Urinary bladder (tissue), 4 donors: ENCODE data around the gene TTI1. TPM values are rescaled to one million over a fixed set of nuclear protein-coding genes. Genes with fewer than 3 reads are reported as not detected.

Experiments
- DNase-seq: peaks from one replicate; pipeline ENCODE4 v3.0.0-alpha.2; 2015; ENCODE audit errors: extremely low spot score
- H3K27ac ChIP-seq: one replicate; pipeline ENCODE4 v1.5.1; 2013; ENCODE audit warnings: low read depth, mild to moderate bottlenecking, moderate library complexity
- H3K36me3 ChIP-seq: one replicate; pipeline ENCODE4 v1.6.1; 2013; ENCODE audit warnings: mild to moderate bottlenecking, moderate library complexity; ENCODE audit not compliant: insufficient read depth
- H3K4me1 ChIP-seq: one replicate; pipeline ENCODE4 v1.6.1; 2013; ENCODE audit warnings: mild to moderate bottlenecking, moderate library complexity; ENCODE audit not compliant: insufficient read depth
- H3K4me3 ChIP-seq: one replicate; pipeline ENCODE4 v1.5.1; 2013; ENCODE audit warnings: low read depth, low read length
- WGBS: extraction: QIAGEN DNeasy Blood & Tissue Kit; methylation state at CpG from one replicate; pipeline ENCODE4 v1.1.7; 2013; 5-methylcytosine and 5-hydroxymethylcytosine counted together
- polyA plus RNA-seq: library from polyadenylated mRNA; stranded (reverse); fragments of 200-250 nt; gene quantifications from one replicate; pipeline ENCODE4 v1.2.3, GENCODE V29; 2013
- total RNA-seq: library from RNA; depleted of rRNA; stranded (reverse); fragments of >200 nt; gene quantifications from one replicate; pipeline ENCODE4 v1.2.3, GENCODE V29; 2014
- donor health status: healthy with polysubstance abuse.
- donor health status: healthy.

TTI1 gene
- total RNA-seq (35.7 TPM), polyA plus RNA-seq (13.3 TPM)

GRCh38 chr20:38033330-38034107, at the start of gene TTI1, which contains the start of gene RPRD1B:
Gene TTI1, minus strand, starts transcription at chr20:38033456. Its CDS starts 19,640 bp downstream, at chr20:38013816.
Gene RPRD1B, plus strand, starts transcription at chr20:38033746. Its CDS starts 202 bp downstream, at chr20:38033948.
- Histone ChIP-seq H3K36me3 (peaks cover 3% of the 10 kb centered on the region), H3K4me1 (no peaks in the 10 kb centered on the region), H3K27ac (peak within 1 kb of the TSS; percentile 94), H3K4me3 (peak within 1 kb of the TSS; percentile 96)
- DNase-seq: peak; percentile 89
- under 1% methylated on average over 69 of the region's 69 CpGs for WGBS

DNA sequence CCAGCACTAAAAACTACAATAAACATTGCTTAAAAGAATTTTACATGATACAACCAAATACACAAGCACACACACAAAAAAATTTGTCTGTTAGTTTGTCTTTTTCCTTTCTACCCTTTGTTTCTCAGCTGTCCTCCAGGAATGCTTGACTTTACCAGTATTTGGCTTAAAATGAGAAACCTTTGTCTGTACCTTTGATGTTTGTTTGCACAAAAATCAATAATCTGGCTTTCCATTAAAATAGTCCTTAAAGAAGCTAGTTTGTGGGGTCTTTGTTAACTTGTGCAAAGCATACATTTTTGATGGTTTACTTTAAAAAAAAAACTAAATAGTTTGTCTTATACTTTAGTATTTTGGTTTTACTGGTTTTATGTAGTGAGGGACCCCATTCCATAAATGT, 49.6 kb upstream of the TTI1 start:
- Histone ChIP-seq H3K4me1 (peaks cover 2% of the 10 kb centered on the region), H3K36me3 (no peaks in the 10 kb centered on the region), H3K4me3 (no peak overlapping the region), H3K27ac (no peak overlapping the region)
- no peak for DNase-seq

- peaks cover 2% of the 10 kb centered on the region for H3K4me1 ChIP-seq
Measured at GRCh38 chr20:38081575-38081974, 48.3 kb upstream of the TTI1 start.

GRCh38 chr20:38079353-38079752, 46.1 kb upstream of the TTI1 start:
- H3K4me3 ChIP-seq: no peak overlapping the region
- H3K27ac ChIP-seq: no peak overlapping the region
- DNase-seq: no peak
- H3K36me3 ChIP-seq: no peaks in the 10 kb centered on the region
- no peaks in the 10 kb centered on the region for H3K4me1 ChIP-seq
- 98% methylated on average over 3 of the region's 3 CpGs for WGBS

More at GRCh38 chr20:38081575-38081974, 48.3 kb upstream of the TTI1 start:
- Histone ChIP-seq H3K36me3 (no peaks in the 10 kb centered on the region), H3K4me3 (no peak overlapping the region), H3K27ac (no peak overlapping the region)
- 29% methylated on average over 3 of the region's 3 CpGs for WGBS
- no peak for DNase-seq

DNA sequence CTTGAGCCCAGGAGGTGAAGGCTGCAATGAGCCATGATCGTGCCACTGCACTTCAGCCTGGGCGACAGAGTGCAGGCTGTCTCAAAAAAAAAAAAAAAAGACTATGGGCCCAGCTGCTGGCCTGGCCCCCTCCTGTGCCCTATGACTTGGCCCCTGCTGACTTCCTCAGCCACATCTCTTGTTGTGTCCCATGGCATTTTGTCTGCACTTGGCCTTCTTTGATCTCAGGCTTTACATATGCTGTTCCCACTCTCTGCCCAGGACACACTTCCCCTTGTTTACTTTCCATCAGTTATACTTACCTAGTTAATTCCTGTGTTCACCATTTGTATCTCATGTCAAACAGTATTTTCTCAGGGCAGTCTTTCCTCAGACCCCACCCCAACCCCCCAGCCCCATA, 44.8 kb upstream of the TTI1 start:
- WGBS: 94% methylated on average over 2 of the region's 2 CpGs
- no peak overlapping the region for H3K27ac ChIP-seq
- H3K36me3 ChIP-seq: no peaks in the 10 kb centered on the region
- no peak for DNase-seq
- no peak overlapping the region for H3K4me3 ChIP-seq
- H3K4me1 ChIP-seq: no peaks in the 10 kb centered on the region

GRCh38 chr20:38076548-38076947, 43.3 kb upstream of the TTI1 start:
- H3K4me1 ChIP-seq: no peaks in the 10 kb centered on the region
- H3K36me3 ChIP-seq: no peaks in the 10 kb centered on the region
- H3K27ac ChIP-seq: no peak overlapping the region

DNA sequence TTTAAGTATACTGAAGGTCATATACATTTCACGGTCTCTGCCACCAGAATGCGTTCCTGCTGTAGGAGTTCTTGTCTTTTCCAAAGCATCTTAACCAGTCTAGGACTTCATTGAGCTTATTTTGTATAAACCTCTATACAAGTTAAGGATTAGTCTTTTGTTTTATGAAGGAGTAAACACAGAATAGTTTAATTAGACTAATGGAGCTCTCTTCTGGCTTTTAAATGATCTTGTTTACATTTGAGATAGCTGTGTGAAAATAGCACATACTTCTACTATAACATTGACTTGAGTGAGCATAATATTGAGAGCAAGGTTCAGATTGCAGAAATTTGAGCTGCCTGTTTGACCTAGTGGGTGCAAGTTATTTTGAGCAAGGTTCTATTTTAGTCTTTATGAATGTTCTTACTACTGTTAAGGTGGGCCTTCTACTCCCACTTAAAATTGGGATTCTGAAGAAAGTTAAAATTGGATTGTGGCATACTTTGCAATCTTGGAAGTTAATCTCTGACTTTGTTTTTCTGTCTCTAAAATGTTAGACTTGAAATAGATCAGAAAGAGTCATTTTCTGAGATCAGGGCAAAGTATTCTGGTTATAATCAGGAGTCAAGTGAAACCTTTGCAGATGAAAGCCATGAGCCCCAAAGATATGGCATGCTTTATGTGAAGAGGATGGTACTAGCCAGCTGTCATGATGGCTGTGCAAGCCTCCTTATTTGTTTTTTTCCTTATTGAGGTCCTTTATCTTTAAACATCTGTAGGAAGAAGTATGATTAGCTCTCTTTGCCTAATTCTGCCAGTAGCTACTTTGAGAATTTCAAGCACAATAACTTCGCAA, 42.1 kb upstream of the TTI1 start:
- H3K36me3 ChIP-seq: peaks cover 4% of the 10 kb centered on the region
- no peak overlapping the region for H3K4me3 ChIP-seq
- WGBS: 50% methylated on average over 3 of the region's 3 CpGs
- no peak for DNase-seq
- H3K27ac ChIP-seq: no peak overlapping the region
- no peaks in the 10 kb centered on the region for H3K4me1 ChIP-seq

More at GRCh38 chr20:38076548-38076947, 43.3 kb upstream of the TTI1 start:
- no peak overlapping the region for H3K4me3 ChIP-seq
- DNase-seq: no peak

GRCh38 chr20:38073307-38074071, 40.2 kb upstream of the TTI1 start:
- H3K27ac ChIP-seq: peak overlapping the region; percentile 62
- no peaks in the 10 kb centered on the region for H3K4me1 ChIP-seq
- 32% methylated on average over 5 of the region's 5 CpGs for WGBS
- peaks cover 6% of the 10 kb centered on the region for H3K36me3 ChIP-seq
- DNase-seq: peak; percentile 65
- H3K4me3 ChIP-seq: no peak overlapping the region

- peak; percentile 32 for DNase-seq
- no peak overlapping the region for H3K4me3 ChIP-seq
- no peaks in the 10 kb centered on the region for H3K4me1 ChIP-seq
- WGBS: 32% methylated on average over 1 of the region's 1 CpG
- H3K36me3 ChIP-seq: peaks cover 6% of the 10 kb centered on the region
- H3K27ac ChIP-seq: no peak overlapping the region
Measured at GRCh38 chr20:38072898-38073297, 39.6 kb upstream of the TTI1 start.

DNA sequence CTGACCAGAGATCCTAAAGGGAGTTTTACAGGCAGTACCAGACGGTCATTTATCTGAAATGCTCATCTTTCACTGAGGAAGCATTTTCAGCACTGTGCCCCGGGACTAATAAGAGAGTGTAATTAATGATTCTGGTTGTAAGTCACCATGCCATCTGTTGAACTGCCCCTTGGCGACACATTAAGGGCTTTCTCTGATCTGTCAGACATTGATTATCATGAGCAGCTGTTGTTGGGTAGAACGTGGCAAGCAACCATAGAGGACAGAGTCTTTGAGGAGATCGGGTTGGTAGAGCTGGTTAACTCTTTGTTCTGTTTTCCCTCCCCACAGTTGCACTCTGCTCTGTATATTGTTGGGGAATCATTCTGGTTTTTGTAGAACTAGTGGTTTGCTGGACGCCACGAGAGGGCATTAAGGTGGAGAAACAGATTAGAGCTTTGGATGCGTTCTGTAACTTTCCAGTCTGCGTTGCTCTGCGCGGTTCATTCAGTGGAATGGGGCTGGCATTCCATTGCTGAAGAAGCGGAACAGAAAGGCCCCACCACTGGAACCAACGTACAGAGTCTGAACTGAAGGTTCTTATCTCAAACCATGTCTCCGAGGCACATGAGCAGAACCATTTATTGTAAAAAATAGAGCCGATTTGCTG, 34.6 kb upstream of the TTI1 start:
- Histone ChIP-seq H3K4me3 (no peak overlapping the region), H3K4me1 (no peaks in the 10 kb centered on the region), H3K27ac (no peak overlapping the region), H3K36me3 (peaks cover 12% of the 10 kb centered on the region)
- WGBS: 77% methylated on average over 15 of the region's 15 CpGs
- no peak for DNase-seq

- no peak for DNase-seq
- Histone ChIP-seq H3K4me1 (no peaks in the 10 kb centered on the region), H3K27ac (no peak overlapping the region), H3K36me3 (peaks cover 13% of the 10 kb centered on the region), H3K4me3 (no peak overlapping the region)
- WGBS: 61% methylated on average over 9 of the region's 9 CpGs
Measured at GRCh38 chr20:38066969-38067716, 33.9 kb upstream of the TTI1 start.

- Histone ChIP-seq H3K36me3 (peaks cover 14% of the 10 kb centered on the region), H3K27ac (no peak overlapping the region), H3K4me3 (no peak overlapping the region), H3K4me1 (no peaks in the 10 kb centered on the region)
- 67% methylated on average over 10 of the region's 10 CpGs for WGBS
- no peak for DNase-seq
Measured at GRCh38 chr20:38065764-38066375, 32.6 kb upstream of the TTI1 start.
